Endothelial cell of umbilical vein (primary cell): ENCODE data around the gene HEATR5B.

Experiments
- CTCF ChIP-seq, 2 donors: IDR thresholded peaks; 1 replicate in 1 of 2; 2 replicates in 1 of 2; pipeline ENCODE4 v1.5.1; 2011; ENCODE audit warnings: low read length in 2 of 2, mild to moderate bottlenecking in 2 of 2, moderate library complexity in 2 of 2, control low read depth in 1 of 2, inconsistent platforms in 1 of 2, low read depth in 1 of 2; ENCODE audit not compliant: insufficient read depth in 1 of 2; ENCODE audit errors: extremely low read depth in 1 of 2
- EZH2 ChIP-seq: IDR thresholded peaks from 2 replicates; pipeline ENCODE4 v1.6.1; 2012; ENCODE audit warnings: borderline replicate concordance, low read depth, mild to moderate bottlenecking, moderate library complexity, low read length, inconsistent platforms; ENCODE audit not compliant: severe bottlenecking
- FOS ChIP-seq: IDR thresholded peaks from 2 replicates; pipeline ENCODE4 v1.6.1; 2011; ENCODE audit warnings: mild to moderate bottlenecking, low read length, moderate library complexity, borderline replicate concordance; ENCODE audit not compliant: insufficient read depth
- GATA2 ChIP-seq: IDR thresholded peaks from 2 replicates; pipeline ENCODE4 v1.7.0; 2011; ENCODE audit warnings: low read depth, mild to moderate bottlenecking, moderate library complexity, mixed read lengths, low read length; ENCODE audit not compliant: insufficient read length, insufficient read depth
- JUN ChIP-seq: IDR thresholded peaks from 2 replicates; pipeline ENCODE4 v1.6.1; 2011; ENCODE audit warnings: borderline replicate concordance, low read depth; ENCODE audit not compliant: insufficient read length, insufficient read depth
- MYC ChIP-seq: IDR thresholded peaks from one replicate; pipeline ENCODE4 v1.6.1; 2011; ENCODE audit warnings: mild to moderate bottlenecking, low read depth, low read length
- POLR2A ChIP-seq: IDR thresholded peaks from 2 replicates; pipeline ENCODE4 v1.6.1; 2012; ENCODE audit warnings: low read depth, mild to moderate bottlenecking, control low read depth, low read length
- POLR2AphosphoS5 ChIP-seq: IDR thresholded peaks from 2 replicates; pipeline ENCODE4 v1.6.1; 2012; ENCODE audit warnings: low read depth, mild to moderate bottlenecking, control low read depth, low read length, moderate library complexity; ENCODE audit not compliant: insufficient read depth
- TF ChIP-seq, protein P1 (sequence below): IDR thresholded peaks from 2 replicates; pipeline ENCODE4 v1.6.1; 2011; ENCODE audit not compliant: insufficient read depth, insufficient read length

GRCh38 chr2:36976065-36976464 is 108.1 kb downstream of the HEATR5B start:
- TF ChIP-seq POLR2A: no peak
- TF ChIP-seq CTCF (IDR thresholded peaks at IDR 0.05; ENCODE audit: extremely low read depth in 1 of 2, insufficient read depth in 1 of 2, low read depth in 1 of 2, low read length in 2 of 2): no peak
- no peak for TF ChIP-seq POLR2AphosphoS5
- TF ChIP-seq, protein P1, sequence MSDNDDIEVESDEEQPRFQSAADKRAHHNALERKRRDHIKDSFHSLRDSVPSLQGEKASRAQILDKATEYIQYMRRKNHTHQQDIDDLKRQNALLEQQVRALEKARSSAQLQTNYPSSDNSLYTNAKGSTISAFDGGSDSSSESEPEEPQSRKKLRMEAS: no peak
- TF ChIP-seq EZH2: no peak
- no peak for TF ChIP-seq JUN
- TF ChIP-seq MYC: no peak
- TF ChIP-seq FOS: no peak
- TF ChIP-seq GATA2: no peak
